Stomach (tissue), 9 donors: Measurements from ENCODE around the gene LTB4R2. TPM values are rescaled to one million over a fixed set of nuclear protein-coding genes. Genes with fewer than 3 reads are reported as not detected.

Experiments used
- DNase-seq, 2 donors: peaks; one replicate each; pipeline versions ENCODE4 v3.0.0 to v3.0.0-alpha.2; 2013 to 2019
- H3K27ac ChIP-seq, 5 donors: fragments of 200-600 bp in 4 of 5; sonication (generic) in 4 of 5; one replicate each; pipeline ENCODE4 v1.5.1; 2013 to 2019; ENCODE audit warnings: mild to moderate bottlenecking in 1 of 5, moderate library complexity in 1 of 5
- H3K27me3 ChIP-seq, 3 donors: fragments of 200-600 bp; sonication (generic); one replicate each; pipeline ENCODE4 v1.5.1; 2017 to 2019; ENCODE audit warnings: mixed run types in 1 of 3
- H3K36me3 ChIP-seq, 4 donors: fragments of 200-600 bp; sonication (generic); 1 replicate in 3 of 4; 2 replicates in 1 of 4; pipeline ENCODE4 v1.5.1; 2016 to 2019
- H3K4me1 ChIP-seq, 4 donors: fragments of 200-600 bp; sonication (generic); one replicate each; pipeline ENCODE4 v1.5.1; 2016 to 2019
- H3K4me3 ChIP-seq, 4 donors: fragments of 200-600 bp; sonication (generic) in 3 of 4; one replicate each; pipeline ENCODE4 v1.5.1; 2016 to 2019; ENCODE audit warnings: mild to moderate bottlenecking in 1 of 4
- H3K9me3 ChIP-seq, 4 donors: fragments of 200-600 bp; sonication (generic); one replicate each; pipeline ENCODE4 v1.5.1; 2016 to 2019
- EP300 ChIP-seq: sonication (generic); formaldehyde crosslinking; IDR thresholded peaks from one replicate; pipeline ENCODE4 v1.6.1; 2017; ENCODE audit warnings: antibody characterized with exemption
- POLR2A ChIP-seq, 4 donors: fragments of 450-650 bp; IDR thresholded peaks; one replicate each; pipeline ENCODE4 v1.6.1; 2016; ENCODE audit warnings: antibody characterized with exemption in 4 of 4, control low read depth in 2 of 4, mild to moderate bottlenecking in 1 of 4, moderate library complexity in 1 of 4
- POLR2AphosphoS5 ChIP-seq, 3 donors: sonication (generic); formaldehyde crosslinking; IDR thresholded peaks; one replicate each; pipeline ENCODE4 v1.6.1; 2016; ENCODE audit warnings: antibody characterized with exemption in 3 of 3
- WGBS, 5 donors: extraction: QIAGEN DNeasy Blood & Tissue Kit in 3 of 5; methylation state at CpG; one replicate each; pipeline versions ENCODE4 v1.1.5 to v1.1.7; 2013 to 2018; 5-methylcytosine and 5-hydroxymethylcytosine counted together
- intact Hi-C: fragments of 100-400 bp; cut with DNase I; formaldehyde crosslinking; loops from one replicate; pipeline ENCODE4 v1.15.1; 2023; ENCODE audit warnings: low total_unique reads
- polyA plus RNA-seq, 3 donors: library from polyadenylated mRNA; stranded (reverse); fragments of 200-250 nt; gene quantifications; one replicate each; pipeline ENCODE4 v1.2.3, GENCODE V29; 2013
- total RNA-seq, 5 donors: library from RNA; depleted of rRNA; stranded (reverse); fragments of >200 nt; gene quantifications; one replicate each; pipeline versions ENCODE4 v1.1.0 to v1.2.3, GENCODE V29; 2014 to 2016
- TF ChIP-seq, protein P1 (sequence below), 7 experiments: fragments of 450-650 bp in 4 of 7; fragments of 200-600 bp in 3 of 7; sonication (generic) in 3 of 7; IDR thresholded peaks; one replicate each; pipeline ENCODE4 v1.5.1; 2016 to 2019; ENCODE audit warnings: antibody characterized with exemption in 7 of 7, control low read depth in 2 of 7, mild to moderate bottlenecking in 1 of 7
- donor health status: healthy with polysubstance abuse.
- donor health status: Bipolar disorder and iron deficiency.
- donor health status: healthy.

The LTB4R2 gene
- total and polyA plus RNA-seq, 8 donors, result 0.25 to 71.5 (median 11.0) TPM; not detected in 2

DNA sequence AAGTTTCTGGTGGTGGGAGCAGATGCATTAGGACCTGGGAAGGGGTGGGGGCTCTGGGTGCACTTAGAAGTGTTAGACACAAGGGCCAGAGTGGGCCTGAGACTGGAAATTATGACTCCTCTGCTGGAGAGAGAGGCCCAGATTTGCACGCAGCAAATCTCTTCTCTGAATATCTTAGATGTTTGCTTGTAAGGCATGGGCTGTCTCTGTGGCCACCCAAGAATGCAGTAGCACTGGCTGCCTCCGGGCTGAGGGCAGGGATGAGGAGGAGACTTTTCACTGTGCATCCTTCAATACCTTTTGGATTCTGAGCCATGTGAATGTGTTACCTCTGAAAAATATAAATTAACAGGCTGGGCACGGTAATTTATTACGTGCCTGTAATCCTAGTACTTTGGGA is 24.6 kb upstream of the LTB4R2 start:
- Histone ChIP-seq H3K36me3 (peaks cover 1 to 17% (median 12%) of the 10 kb centered on the region in 4 donors), H3K4me1 (peaks cover 0 to 12% (median 0%) of the 10 kb centered on the region in 4 donors), H3K4me3 (no peak overlapping the region), H3K27me3 (no peaks in the 10 kb centered on the region), H3K9me3 (no peaks in the 10 kb centered on the region), H3K27ac (no peak overlapping the region)
- intact Hi-C loops, result no loop called here
- no peak for TF ChIP-seq EP300
- TF ChIP-seq POLR2A (IDR thresholded peaks at IDR 0.05), result no peak
- TF ChIP-seq POLR2AphosphoS5 (IDR thresholded peaks at IDR 0.05), result no peak
- TF ChIP-seq, protein P1, sequence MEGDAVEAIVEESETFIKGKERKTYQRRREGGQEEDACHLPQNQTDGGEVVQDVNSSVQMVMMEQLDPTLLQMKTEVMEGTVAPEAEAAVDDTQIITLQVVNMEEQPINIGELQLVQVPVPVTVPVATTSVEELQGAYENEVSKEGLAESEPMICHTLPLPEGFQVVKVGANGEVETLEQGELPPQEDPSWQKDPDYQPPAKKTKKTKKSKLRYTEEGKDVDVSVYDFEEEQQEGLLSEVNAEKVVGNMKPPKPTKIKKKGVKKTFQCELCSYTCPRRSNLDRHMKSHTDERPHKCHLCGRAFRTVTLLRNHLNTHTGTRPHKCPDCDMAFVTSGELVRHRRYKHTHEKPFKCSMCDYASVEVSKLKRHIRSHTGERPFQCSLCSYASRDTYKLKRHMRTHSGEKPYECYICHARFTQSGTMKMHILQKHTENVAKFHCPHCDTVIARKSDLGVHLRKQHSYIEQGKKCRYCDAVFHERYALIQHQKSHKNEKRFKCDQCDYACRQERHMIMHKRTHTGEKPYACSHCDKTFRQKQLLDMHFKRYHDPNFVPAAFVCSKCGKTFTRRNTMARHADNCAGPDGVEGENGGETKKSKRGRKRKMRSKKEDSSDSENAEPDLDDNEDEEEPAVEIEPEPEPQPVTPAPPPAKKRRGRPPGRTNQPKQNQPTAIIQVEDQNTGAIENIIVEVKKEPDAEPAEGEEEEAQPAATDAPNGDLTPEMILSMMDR (IDR thresholded peaks at IDR 0.05), result no peak
- WGBS, 5 donors, result 59 to 72% (median 69%) methylated on average over 4 of the region's 4 CpGs
- DNase-seq, result no peak

DNA sequence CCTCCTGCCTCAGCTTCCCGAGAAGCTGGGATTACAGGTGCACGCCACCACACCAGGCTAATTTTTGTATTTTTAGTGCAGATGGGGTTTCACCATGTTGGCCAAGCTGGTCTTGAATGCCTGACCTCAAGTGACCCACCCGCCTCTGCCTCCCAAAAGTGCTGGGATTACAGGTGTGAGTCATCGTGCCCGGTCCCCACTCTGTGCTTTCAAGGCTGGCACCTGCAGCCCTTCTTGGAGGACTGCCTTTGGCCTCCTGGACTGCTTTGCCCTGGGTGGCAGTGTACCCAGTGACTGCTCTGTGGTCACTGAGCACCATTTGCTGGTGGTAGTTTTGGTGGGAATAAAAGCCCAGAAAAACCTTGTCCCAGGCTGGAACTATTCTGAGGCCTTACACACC is 22.9 kb upstream of the LTB4R2 start:
- no peak overlapping the region for H3K4me3 ChIP-seq
- H3K27ac ChIP-seq, result no peak overlapping the region
- H3K27me3 ChIP-seq, result no peaks in the 10 kb centered on the region
- H3K4me1 ChIP-seq, result no peaks in the 10 kb centered on the region
- intact Hi-C loops, result no loop called here
- WGBS, 5 donors, result 88 to 96% (median 93%) methylated on average over 5 of the region's 5 CpGs
- DNase-seq, result no peak
- TF ChIP-seq POLR2A (IDR thresholded peaks at IDR 0.05) (no peak), EP300 (no peak), POLR2AphosphoS5 (IDR thresholded peaks at IDR 0.05) (no peak)
- TF ChIP-seq, protein P1 (IDR thresholded peaks at IDR 0.05), result no peak
- peaks cover 18 to 34% (median 28%) of the 10 kb centered on the region in 4 donors for H3K36me3 ChIP-seq
- no peaks in the 10 kb centered on the region for H3K9me3 ChIP-seq

DNA sequence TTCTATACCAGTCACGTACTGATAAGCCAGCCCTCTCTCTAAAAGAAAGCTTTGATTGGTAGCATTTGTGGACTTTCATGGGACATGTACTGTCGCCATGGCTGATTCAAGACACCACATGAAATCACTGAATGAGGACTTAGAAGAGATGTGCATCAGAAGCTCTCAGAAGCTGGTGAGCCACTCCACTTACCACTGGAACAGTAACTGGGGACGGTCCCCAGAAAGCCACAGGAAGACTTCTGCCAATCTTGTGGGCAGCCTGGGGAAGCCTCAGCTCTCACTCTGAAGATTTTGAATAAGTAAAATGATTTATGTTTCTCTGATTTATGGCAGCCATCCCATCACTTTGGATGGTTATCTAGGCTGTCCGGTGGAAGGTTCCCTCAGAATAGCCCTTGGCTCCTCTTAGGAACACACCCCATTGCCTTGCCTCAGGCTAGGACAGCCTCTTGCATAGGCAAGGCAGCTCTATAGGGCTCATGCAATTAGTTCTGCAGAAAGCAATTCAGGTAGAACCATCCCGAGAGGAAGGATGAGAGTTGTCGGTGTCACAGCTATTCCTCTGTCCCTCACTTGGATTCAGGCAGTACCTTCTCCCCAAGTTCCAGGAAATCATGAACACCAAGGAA is 20.2 kb upstream of the LTB4R2 start:
- H3K27ac ChIP-seq, result no peak overlapping the region
- peaks cover 18 to 61% (median 49%) of the 10 kb centered on the region in 4 donors for H3K36me3 ChIP-seq
- no peak for DNase-seq
- intact Hi-C loops, result loop anchor here (10.0 kb wide), 1 partner anchor 45 kb away; the partner anchor contains the start of gene TINF2
- TF ChIP-seq POLR2AphosphoS5 (IDR thresholded peaks at IDR 0.05) (no peak), POLR2A (IDR thresholded peaks at IDR 0.05) (no peak), EP300 (no peak)
- TF ChIP-seq, protein P1 (IDR thresholded peaks at IDR 0.05), result no peak
- no peaks in the 10 kb centered on the region for H3K9me3 ChIP-seq
- 73 to 82% (median 78%) methylated on average over 6 of the region's 6 CpGs for WGBS, 5 donors
- H3K4me3 ChIP-seq, result no peak overlapping the region
- H3K27me3 ChIP-seq, result no peaks in the 10 kb centered on the region
- H3K4me1 ChIP-seq, result no peaks in the 10 kb centered on the region

DNA sequence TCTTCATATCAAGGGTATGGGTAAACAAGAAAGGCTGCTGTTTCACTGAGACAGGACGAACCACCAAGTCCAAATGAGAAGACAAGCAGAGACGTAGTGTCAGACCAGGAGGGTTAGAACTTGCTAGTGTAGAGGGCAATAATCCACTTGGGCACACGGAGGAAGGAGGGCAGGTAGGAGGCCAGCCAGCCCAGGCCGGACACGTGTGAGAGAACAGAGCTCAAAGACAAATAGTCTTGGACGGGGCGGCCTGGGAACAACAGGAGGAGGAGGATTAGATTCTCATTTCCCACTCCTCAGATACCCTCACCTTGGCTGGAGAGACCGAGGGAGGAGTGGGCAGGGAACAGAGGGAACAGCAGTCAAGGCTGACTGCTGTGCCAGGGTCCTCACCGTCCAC is 19.2 kb upstream of the LTB4R2 start:
- DNase-seq, result no peak
- no peak overlapping the region for H3K27ac ChIP-seq
- H3K4me1 ChIP-seq, result no peaks in the 10 kb centered on the region
- H3K4me3 ChIP-seq, result no peak overlapping the region
- TF ChIP-seq EP300 (no peak), POLR2A (IDR thresholded peaks at IDR 0.05) (no peak), POLR2AphosphoS5 (IDR thresholded peaks at IDR 0.05) (no peak)
- TF ChIP-seq, protein P1 (IDR thresholded peaks at IDR 0.05), result no peak
- no peaks in the 10 kb centered on the region for H3K27me3 ChIP-seq
- peaks cover 18 to 71% (median 58%) of the 10 kb centered on the region in 4 donors for H3K36me3 ChIP-seq
- no peaks in the 10 kb centered on the region for H3K9me3 ChIP-seq
- intact Hi-C loops, result loop anchor here (10.0 kb wide), 1 partner anchor 46 kb away; the partner anchor contains the start of gene TINF2
- 80 to 91% (median 85%) methylated on average over 9 of the region's 9 CpGs for WGBS, 5 donors
